Panc1 (cell line): Measurements from ENCODE around the gene ARCN1.

ENCODE experiments used
- CTCF ChIP-seq: fragments of 450-650 bp; IDR thresholded peaks from 2 replicates; pipeline ENCODE4 v1.5.1; 2017; ENCODE audit warnings: mild to moderate bottlenecking
- POLR2AphosphoS5 ChIP-seq: IDR thresholded peaks from 2 replicates; pipeline ENCODE4 v1.6.1; 2012; ENCODE audit warnings: mild to moderate bottlenecking, low read depth, low read length, moderate library complexity
- REST ChIP-seq, 2 experiments: IDR thresholded peaks; 2 replicates each; pipeline ENCODE4 v1.6.1; 2011 to 2012; ENCODE audit warnings: low read depth in 2 of 2, control low read depth in 1 of 2, low read length in 1 of 2, mild to moderate bottlenecking in 1 of 2, moderate library complexity in 1 of 2; ENCODE audit not compliant: insufficient read depth in 1 of 2
- TCF7L2 ChIP-seq: IDR thresholded peaks from 2 replicates; pipeline ENCODE4 v1.6.1; 2011; ENCODE audit warnings: mild to moderate bottlenecking, low read depth, low read length, inconsistent platforms

- TF ChIP-seq CTCF (no peak), REST (IDR thresholded peaks at IDR 0.05; ENCODE audit: insufficient read depth in 1 of 2, low read depth in 2 of 2, low read length in 1 of 2) (no peak), POLR2AphosphoS5 (no peak), TCF7L2 (no peak)
These were observed 40.2 kb downstream of the ARCN1 start for GRCh38 chr11:118612378-118612777.
